ENCODE measurements around the gene APBB2. TPM values are rescaled to one million over a fixed set of nuclear protein-coding genes. Genes with fewer than 3 reads are reported as not detected.

Gene APBB2
- total and polyA plus RNA-seq, 2 of the 8 experiments (the other 6 are each of a cell fraction or from before 2014, with no cell fraction given) = 58.7 to 59.4 TPM

DNA sequence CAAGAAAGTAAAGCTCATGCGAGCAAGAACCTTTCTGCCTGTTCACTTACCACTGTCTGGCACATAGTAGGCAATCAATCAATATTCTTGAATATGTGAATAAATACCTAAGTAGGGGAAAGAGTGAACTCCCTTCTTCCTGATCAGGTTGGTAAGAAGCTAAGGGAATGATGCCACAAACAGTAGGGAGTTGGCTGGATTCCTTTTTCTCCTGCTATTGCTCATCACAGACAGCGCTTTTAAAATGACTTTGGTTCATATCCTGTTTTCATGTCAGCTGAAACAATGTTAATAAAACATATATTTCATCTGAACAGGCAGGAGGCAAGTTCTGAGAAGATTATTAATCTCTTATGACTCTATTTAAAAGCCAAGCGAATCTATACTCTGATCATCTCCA is 365.4 kb downstream of the APBB2 start:
- no peak overlapping the region for H3K4me3 ChIP-seq (ENCODE audit: extremely low read depth in 1 of 4, insufficient read depth in 2 of 4, low read depth in 3 of 4, low read length in 4 of 4)
- peaks cover 5 to 10% of the 10 kb centered on the region in 2 experiments for H4K20me1 ChIP-seq (replicated peaks in 1 of 2; ENCODE audit: control insufficient read depth in 1 of 2, insufficient read depth in 2 of 2, low read length in 2 of 2)
- H3K56ac ChIP-seq (replicated peaks; ENCODE audit: insufficient read length, low read depth, low read length) = no peak overlapping the region
- no peaks in the 10 kb centered on the region for H3K27me3 ChIP-seq (replicated peaks in 1 of 4; ENCODE audit: control insufficient read depth in 3 of 4, extremely low read depth in 1 of 4, insufficient read depth in 3 of 4, low read length in 3 of 4)
- no peaks in the 10 kb centered on the region for H3K9me3 ChIP-seq (ENCODE audit: insufficient read depth in 2 of 2, low read depth in 1 of 2, low read length in 1 of 2)
- no peak overlapping the region for H2AFZ ChIP-seq (ENCODE audit: low read length)
- H3K27ac ChIP-seq (ENCODE audit: low read depth, low read length) = no peak overlapping the region
- ChIA-PET POLR2A (ENCODE audit: partially characterized antibody) (interaction anchor here (0.6 to 5.7 kb wide), 4 partner anchors 8 to 407 kb away, joined by 3 to 37 read pairs (median 4); partner anchors contain the start of gene NSUN7), CTCF (ENCODE audit: partially characterized antibody) (interaction anchor here (0.7 to 2.8 kb wide), 8 partner anchors 9 to 382 kb away, joined by 3 to 17 read pairs (median 4); no protein-coding TSS in a partner anchor)
- H2AK5ac ChIP-seq (ENCODE audit: low read depth, low read length) = no peak overlapping the region
- H4K8ac ChIP-seq (ENCODE audit: extremely low read depth, insufficient read depth, low read length) = no peak overlapping the region
- FAIRE-seq (no peak), DNase-seq (ENCODE audit: low read depth in 1 of 2, low spot score in 2 of 2) (no peak)
- no peak overlapping the region for H3K18ac ChIP-seq (ENCODE audit: extremely low read depth, low read length)
- H3K23ac ChIP-seq (ENCODE audit: insufficient read length) = no peak overlapping the region
- 81% methylated on average over 3 of the region's 3 CpGs; no CpG with 5 or more reads in 1 of the 2 experiments for WGBS, 2 experiments (ENCODE audit: extremely low coverage in 1 of 2, insufficient coverage in 1 of 2, insufficient read length in 1 of 2, insufficient replicate concordance in 2 of 2, low coverage in 1 of 2, low lambda C conversion rate in 2 of 2, missing lambda C conversion rate in 1 of 2)
- H2BK20ac ChIP-seq (ENCODE audit: low read length) = no peak overlapping the region
- no peak overlapping the region for H3K4me2 ChIP-seq (ENCODE audit: insufficient read depth in 1 of 2, low read depth in 2 of 2, low read length in 2 of 2)
- peaks cover 0 to 9% (median 3%) of the 10 kb centered on the region in 4 experiments; a peak in 3 of 8 replicates for H3K36me3 ChIP-seq (ENCODE audit: control insufficient read depth in 2 of 4, insufficient read depth in 4 of 4, low read length in 3 of 4)
- no peak overlapping the region for H4K91ac ChIP-seq (replicated peaks; ENCODE audit: insufficient read length, low read length)
- no peak overlapping the region for H4K5ac ChIP-seq (ENCODE audit: insufficient read length, low read depth, low read length)
- no peak overlapping the region for H2BK120ac ChIP-seq (replicated peaks; ENCODE audit: low read depth, low read length)
- peaks cover 0 to 83% of the 10 kb centered on the region in 2 experiments; a peak in 2 of 4 replicates for H3K79me2 ChIP-seq (ENCODE audit: control insufficient read depth in 1 of 2, insufficient read depth in 2 of 2, low read length in 2 of 2)
- peaks cover 0 to 7% (median 4%) of the 10 kb centered on the region in 4 experiments; a peak in 4 of 7 replicates for H3K4me1 ChIP-seq (replicated peaks in 1 of 4; ENCODE audit: control insufficient read depth in 3 of 4, insufficient read depth in 4 of 4, low read length in 3 of 4)
- H2BK5ac ChIP-seq (ENCODE audit: low read depth, low read length) = no peak overlapping the region
- H2BK15ac ChIP-seq (ENCODE audit: low read length) = no peak overlapping the region
- no peak overlapping the region for H3K14ac ChIP-seq (ENCODE audit: insufficient read length)
- H3K79me1 ChIP-seq (ENCODE audit: low read depth, low read length) = peaks cover 12% of the 10 kb centered on the region
- no peak overlapping the region for H3K4ac ChIP-seq (replicated peaks; ENCODE audit: insufficient read length, low read depth, low read length)
- no peaks in the 10 kb centered on the region for H3K23me2 ChIP-seq (ENCODE audit: low read depth, low read length)
- no peak overlapping the region for H3K9ac ChIP-seq (replicated peaks in 1 of 4; ENCODE audit: extremely low read depth in 1 of 4, low read depth in 3 of 4, low read length in 3 of 4)
- no peak overlapping the region for H2BK12ac ChIP-seq (ENCODE audit: low read depth, low read length)
- no peak for TF ChIP-seq SRF (IDR thresholded peaks at IDR 0.05; ENCODE audit: low read depth, low read length)
- TF ChIP-seq PHF8 (conservative IDR thresholded peaks at IDR 0.05; ENCODE audit: low read depth, low read length) = no peak
- no peak for TF ChIP-seq POLR2AphosphoS5 (IDR thresholded peaks at IDR 0.05; ENCODE audit: low read depth, low read length)
- TF ChIP-seq JUND (IDR thresholded peaks at IDR 0.05; ENCODE audit: low read length) = no peak
- no peak for TF ChIP-seq GABPA (IDR thresholded peaks at IDR 0.05; ENCODE audit: borderline replicate concordance, insufficient read depth, low read length)
- no peak for TF ChIP-seq CBX8 (IDR thresholded peaks at IDR 0.05; ENCODE audit: borderline replicate concordance, low read depth, low read length)
- no peak for TF ChIP-seq JUN (IDR thresholded peaks at IDR 0.05; ENCODE audit: low read depth, low read length)
- no peak for TF ChIP-seq TCF12 (IDR thresholded peaks at IDR 0.05; ENCODE audit: low read depth, low read length)
- no peak for TF ChIP-seq RAD21 (IDR thresholded peaks at IDR 0.05 in 1 of 2, conservative IDR thresholded peaks at IDR 0.05 in 1 of 2; ENCODE audit: low read depth in 2 of 2, low read length in 2 of 2)
- no peak for TF ChIP-seq BACH1 (IDR thresholded peaks at IDR 0.05; ENCODE audit: low read length)
- no peak for TF ChIP-seq BRCA1 (IDR thresholded peaks at IDR 0.05; ENCODE audit: low read depth, low read length)
- TF ChIP-seq CREB1 (IDR thresholded peaks at IDR 0.05) = no peak
- TF ChIP-seq, protein P1, sequence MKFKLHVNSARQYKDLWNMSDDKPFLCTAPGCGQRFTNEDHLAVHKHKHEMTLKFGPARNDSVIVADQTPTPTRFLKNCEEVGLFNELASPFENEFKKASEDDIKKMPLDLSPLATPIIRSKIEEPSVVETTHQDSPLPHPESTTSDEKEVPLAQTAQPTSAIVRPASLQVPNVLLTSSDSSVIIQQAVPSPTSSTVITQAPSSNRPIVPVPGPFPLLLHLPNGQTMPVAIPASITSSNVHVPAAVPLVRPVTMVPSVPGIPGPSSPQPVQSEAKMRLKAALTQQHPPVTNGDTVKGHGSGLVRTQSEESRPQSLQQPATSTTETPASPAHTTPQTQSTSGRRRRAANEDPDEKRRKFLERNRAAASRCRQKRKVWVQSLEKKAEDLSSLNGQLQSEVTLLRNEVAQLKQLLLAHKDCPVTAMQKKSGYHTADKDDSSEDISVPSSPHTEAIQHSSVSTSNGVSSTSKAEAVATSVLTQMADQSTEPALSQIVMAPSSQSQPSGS (IDR thresholded peaks at IDR 0.05; ENCODE audit: low read length) = no peak

Measured in H1 (cell line).